IMR-90 (cell line): ENCODE measurements around the gene FBH1. TPM values are rescaled to one million over a fixed set of nuclear protein-coding genes. Genes with fewer than 3 reads are reported as not detected.

Experiments
- ATAC-seq: fragments of 200-7000 bp; cut with Tn5 transposase; 2 replicates; pipeline ENCODE4 v1.9.1; 2020; ENCODE audit warnings: low read depth, mild to moderate bottlenecking, moderate library complexity
- BruUV-seq: library from RNA; stranded (reverse); fragments of 400-500 nt; replicated peaks from 2 replicates; lab custom pipeline; 2021; lab: Mats Ljungman, UMichigan
- CTCF ChIA-PET: fragments of 300-600 bp; formaldehyde crosslinking; extraction: SDS; loops from one replicate; lab custom pipeline; 2021; ENCODE audit warnings: antibody characterized with exemption; lab: Yijun Ruan, JAX
- POLR2A ChIA-PET: fragments of 300-600 bp; sonication (Branson Sonifier 250); formaldehyde crosslinking; loops from one replicate; lab custom pipeline; 2022; ENCODE audit warnings: antibody characterized with exemption; ENCODE audit not compliant: unreplicated experiment; lab: Charles Lee
- DNase-seq: peaks from one replicate; pipeline ENCODE4 v3.0.0; 2013
- H2AFZ ChIP-seq: replicated peaks from 2 replicates; pipeline ENCODE3; 2013; ENCODE audit warnings: low read length, mild to moderate bottlenecking; ENCODE audit not compliant: poor library complexity
- H2AK5ac ChIP-seq: 2 replicates; pipeline ENCODE4 v1.6.1; 2013; ENCODE audit warnings: low read depth, low read length, inconsistent platforms
- H2AK9ac ChIP-seq: replicated peaks from 2 replicates; pipeline ENCODE3; 2013; ENCODE audit warnings: mild to moderate bottlenecking, low read depth, low read length, moderate library complexity; ENCODE audit not compliant: poor library complexity
- H2BK120ac ChIP-seq: 2 replicates; pipeline ENCODE4 v1.6.1; 2013; ENCODE audit warnings: low read depth, low read length, inconsistent platforms
- H2BK15ac ChIP-seq: 3 replicates; pipeline ENCODE4 v1.6.1; 2013; ENCODE audit warnings: low read depth, low read length, inconsistent platforms
- H2BK20ac ChIP-seq: 2 replicates; pipeline ENCODE4 v1.6.1; 2013; ENCODE audit warnings: low read depth, mild to moderate bottlenecking, inconsistent platforms, low read length, moderate library complexity
- H2BK5ac ChIP-seq: 2 replicates; pipeline ENCODE4 v1.6.1; 2013; ENCODE audit warnings: mild to moderate bottlenecking, low read depth, low read length, inconsistent platforms; ENCODE audit not compliant: poor library complexity, severe bottlenecking
- H3K14ac ChIP-seq: replicated peaks from 2 replicates; pipeline ENCODE4 v1.6.1; 2013; ENCODE audit warnings: low read depth, low read length, inconsistent platforms
- H3K18ac ChIP-seq: 2 replicates; pipeline ENCODE4 v1.6.1; 2013; ENCODE audit warnings: low read depth, low read length, control low read depth
- H3K23ac ChIP-seq: 2 replicates; pipeline ENCODE4 v1.6.1; 2013; ENCODE audit warnings: low read depth, low read length, inconsistent platforms
- H3K27ac ChIP-seq: 2 replicates; pipeline ENCODE4 v1.5.1; 2013; ENCODE audit warnings: mild to moderate bottlenecking, control low read depth, low read length; ENCODE audit not compliant: insufficient read depth
- H3K27me3 ChIP-seq: 2 replicates; pipeline ENCODE4 v1.6.1; 2013; ENCODE audit warnings: low read length; ENCODE audit not compliant: control insufficient read depth, insufficient read depth
- H3K36me3 ChIP-seq: 2 replicates; pipeline ENCODE4 v1.6.1; 2013; ENCODE audit warnings: low read length, mixed read lengths; ENCODE audit not compliant: control insufficient read depth, insufficient read depth
- H3K4ac ChIP-seq: 2 replicates; pipeline ENCODE4 v1.6.1; 2013; ENCODE audit warnings: low read depth, low read length, inconsistent platforms
- H3K4me1 ChIP-seq: 2 replicates; pipeline ENCODE4 v1.6.1; 2013; ENCODE audit warnings: low read length, mixed read lengths; ENCODE audit not compliant: control insufficient read depth, insufficient read depth
- H3K4me2 ChIP-seq: 2 replicates; pipeline ENCODE4 v1.6.1; 2013; ENCODE audit warnings: low read depth, mild to moderate bottlenecking, control low read depth, low read length, moderate library complexity
- H3K4me3 ChIP-seq: 2 replicates; pipeline ENCODE4 v1.5.1; 2013; ENCODE audit warnings: low read depth, mild to moderate bottlenecking, control low read depth, low read length, moderate library complexity; ENCODE audit not compliant: insufficient read depth
- H3K56ac ChIP-seq: 2 replicates; pipeline ENCODE4 v1.6.1; 2013; ENCODE audit warnings: low read length, inconsistent platforms; ENCODE audit not compliant: insufficient read depth; ENCODE audit errors: extremely low read depth
- H3K79me1 ChIP-seq, 2 experiments: 2 replicates each; pipeline ENCODE4 v1.6.1; 2013; ENCODE audit warnings: low read length in 2 of 2, inconsistent platforms in 1 of 2, low read depth in 1 of 2
- H3K9ac ChIP-seq: 2 replicates; pipeline ENCODE4 v1.6.1; 2013; ENCODE audit warnings: low read depth, low read length, control low read depth
- H3K9me1 ChIP-seq: 2 replicates; pipeline ENCODE4 v1.6.1; 2013; ENCODE audit warnings: low read length, inconsistent platforms; ENCODE audit not compliant: insufficient read depth
- H3K9me3 ChIP-seq: 2 replicates; pipeline ENCODE4 v1.6.1; 2013; ENCODE audit warnings: low read length; ENCODE audit not compliant: control insufficient read depth, insufficient read depth
- H4K20me1 ChIP-seq: 2 replicates; pipeline ENCODE4 v1.6.1; 2013; ENCODE audit warnings: low read length, inconsistent platforms; ENCODE audit not compliant: insufficient read depth
- H4K5ac ChIP-seq: 2 replicates; pipeline ENCODE4 v1.6.1; 2013; ENCODE audit warnings: mild to moderate bottlenecking, low read depth, low read length, control low read depth
- H4K8ac ChIP-seq, 2 experiments: 2 replicates each; pipeline ENCODE4 v1.6.1; 2013; ENCODE audit warnings: low read depth in 2 of 2, low read length in 2 of 2, control low read depth in 1 of 2, inconsistent platforms in 1 of 2
- H4K91ac ChIP-seq: 2 replicates; pipeline ENCODE4 v1.6.1; 2013; ENCODE audit warnings: low read depth, low read length, inconsistent platforms; ENCODE audit not compliant: insufficient read depth
- CEBPB ChIP-seq: IDR thresholded peaks from 2 replicates; pipeline ENCODE4 v1.6.1; 2012; ENCODE audit warnings: low read depth, low read length, improper control_type of control experiment
- ELK1 ChIP-seq: fragments of 150-350 bp; IDR thresholded peaks from 2 replicates; pipeline ENCODE4 v1.6.1; 2016; ENCODE audit warnings: low read depth, mild to moderate bottlenecking, low read length, moderate library complexity, borderline replicate concordance
- POLR2A ChIP-seq: IDR thresholded peaks from 2 replicates; pipeline ENCODE4 v1.6.1; 2012; ENCODE audit warnings: mild to moderate bottlenecking, low read depth, low read length
- RCOR1 ChIP-seq: IDR thresholded peaks from 2 replicates; pipeline ENCODE4 v1.6.1; 2012; ENCODE audit warnings: mild to moderate bottlenecking, low read length, improper control_type of control experiment; ENCODE audit not compliant: insufficient replicate concordance
- RFX5 ChIP-seq: IDR thresholded peaks from 2 replicates; pipeline ENCODE4 v1.8.0; 2012; ENCODE audit warnings: low read depth, mild to moderate bottlenecking, low read length, moderate library complexity
- USF2 ChIP-seq: fragments of 150-350 bp; IDR thresholded peaks from 2 replicates; pipeline ENCODE4 v1.6.1; 2017; ENCODE audit warnings: mild to moderate bottlenecking, antibody characterized with exemption, low read length, low read depth
- WGBS, 2 experiments: methylation state at CpG; one replicate each; pipeline versions ENCODE4 v1.1.5 to v1.1.7; 2013; ENCODE audit warnings: missing lambda C conversion rate in 2 of 2; ENCODE audit not compliant: insufficient read length in 1 of 2; ENCODE audit errors: extremely low coverage in 2 of 2; 5-methylcytosine and 5-hydroxymethylcytosine counted together
- dilution Hi-C: fragments of 300-500 bp; cut with HindIII; formaldehyde crosslinking; loops from one replicate; pipeline ENCODE4 v1.14.3; 2018; ENCODE audit warnings: low sequenced_read_pairs; ENCODE audit not compliant: unreplicated experiment
- in situ Hi-C: fragments of 300-500 bp; cut with MboI; formaldehyde crosslinking; loops from 3 replicates; pipeline ENCODE4 v1.14.3; 2019; ENCODE audit warnings: low sequenced_read_pairs, inconsistent platforms, mixed read lengths
- intact Hi-C: fragments of 100-400 bp; cut with micrococcal nuclease; formaldehyde crosslinking; loops from 2 replicates; pipeline ENCODE4 v1.10.0; 2022
- polyA plus RNA-seq, 3 experiments: library from polyadenylated mRNA; depleted of rRNA; stranded (reverse); fragments of >200 nt; gene quantifications; 2 replicates each; pipeline ENCODE4 v1.2.3, GENCODE V29; 2012; ENCODE audit warnings: low replicate concordance in 1 of 3
- total RNA-seq: library from RNA; depleted of rRNA; stranded (reverse); fragments of >200 nt; gene quantifications from 2 replicates; pipeline ENCODE4 v1.2.3, GENCODE V29; 2012

The FBH1 gene
- total and polyA plus RNA-seq, 2 of the 4 experiments (the other 2 are of a cell fraction), result 59.3 to 72.2 TPM

- BruUV-seq, result no TSS peak
- DNase-seq, result no peak
- no peak overlapping the region for H3K18ac ChIP-seq
- H4K20me1 ChIP-seq, result peaks cover 52% of the 10 kb centered on the region
- intact Hi-C loops, result no loop called here
- peaks cover 2% of the 10 kb centered on the region; the same call in 1 of the 2 replicates for H3K4me1 ChIP-seq
- POLR2A ChIA-PET, result no interaction called here
- dilution Hi-C loops, result no loop called here
- peaks cover 27% of the 10 kb centered on the region for H3K36me3 ChIP-seq
- no peak overlapping the region for H3K4me3 ChIP-seq
- no peak overlapping the region for H3K23ac ChIP-seq
- H3K9me1 ChIP-seq, result peaks cover 15% of the 10 kb centered on the region
- H3K27ac ChIP-seq, result no peak overlapping the region
- no peak overlapping the region for H2BK20ac ChIP-seq
- in situ Hi-C loops, result no loop called here
- H4K8ac ChIP-seq, result no peak overlapping the region
- H3K27me3 ChIP-seq, result no peaks in the 10 kb centered on the region
- no peak overlapping the region for H2AK9ac ChIP-seq
- 92% methylated on average over 2 of the region's 5 CpGs; no CpG with 5 or more reads in 1 of the 2 experiments for WGBS, 2 experiments
- no peak overlapping the region for H4K91ac ChIP-seq
- H3K4me2 ChIP-seq, result no peak overlapping the region
- peaks cover 4% of the 10 kb centered on the region for H3K9me3 ChIP-seq
- no peak overlapping the region for H2BK15ac ChIP-seq
- H3K79me1 ChIP-seq, result peaks cover 45 to 81% of the 10 kb centered on the region in 2 experiments
- no peak overlapping the region for H2BK120ac ChIP-seq
- no peak overlapping the region for H2AK5ac ChIP-seq
- H3K4ac ChIP-seq, result no peak overlapping the region
- TF ChIP-seq RCOR1 (no peak), POLR2A (no peak), ELK1 (no peak), RFX5 (no peak), CEBPB (no peak), USF2 (no peak)
- H2AFZ ChIP-seq, result no peak overlapping the region
- H3K14ac ChIP-seq, result no peak overlapping the region
- ATAC-seq, result no peak
- no peak overlapping the region for H3K56ac ChIP-seq
- no peak overlapping the region for H4K5ac ChIP-seq
- no peak overlapping the region for H2BK5ac ChIP-seq
- CTCF ChIA-PET, result no interaction called here
- no peak overlapping the region for H3K9ac ChIP-seq
These were observed 6.4 kb downstream of the FBH1 start for GRCh38 chr10:5896208-5897052.
